WTC11 (cell line): ENCODE measurements around the gene TNFRSF6B.

Experiments used
- CREM ChIP-seq: sonication (generic); formaldehyde crosslinking; IDR thresholded peaks from 2 replicates; pipeline ENCODE4 v1.8.1; 2022; ENCODE audit warnings: mild to moderate bottlenecking, missing genetic modification reagents, moderate library complexity
- ELF4 ChIP-seq: sonication (generic); formaldehyde crosslinking; IDR thresholded peaks from 2 replicates; pipeline ENCODE4 v1.8.1; 2022; ENCODE audit warnings: low read depth, mild to moderate bottlenecking, moderate library complexity, missing genetic modification reagents
- FOXJ3 ChIP-seq: sonication (generic); formaldehyde crosslinking; IDR thresholded peaks from 2 replicates; pipeline ENCODE4 v1.9.0; 2021; ENCODE audit warnings: missing genetic modification reagents, mild to moderate bottlenecking, borderline replicate concordance
- FOXK1 ChIP-seq: sonication (generic); formaldehyde crosslinking; IDR thresholded peaks from 2 replicates; pipeline ENCODE4 v1.8.0; 2022; ENCODE audit warnings: mild to moderate bottlenecking, moderate library complexity, missing genetic modification reagents
- NR3C1 ChIP-seq: sonication (generic); formaldehyde crosslinking; conservative IDR thresholded peaks from 2 replicates; pipeline ENCODE4 v1.8.1; 2023; ENCODE audit warnings: low read depth, mild to moderate bottlenecking, missing genetic modification reagents
- RELA ChIP-seq: sonication (generic); formaldehyde crosslinking; IDR thresholded peaks from 2 replicates; pipeline ENCODE4 v1.8.1; 2022; ENCODE audit warnings: missing genetic modification reagents, mild to moderate bottlenecking, borderline replicate concordance
- ZNF317 ChIP-seq: sonication (generic); formaldehyde crosslinking; IDR thresholded peaks from 2 replicates; pipeline ENCODE4 v1.8.1; 2023; ENCODE audit warnings: low read depth, mild to moderate bottlenecking, moderate library complexity, missing genetic modification reagents, borderline replicate concordance
- TF ChIP-seq, protein P1 (sequence below): sonication (generic); formaldehyde crosslinking; IDR thresholded peaks from 2 replicates; pipeline ENCODE4 v1.8.1; 2022; ENCODE audit warnings: mild to moderate bottlenecking, missing genetic modification reagents, moderate library complexity, borderline replicate concordance
- TF ChIP-seq, protein P2 (sequence below): fragments of 200-600 bp; IDR thresholded peaks from 2 replicates; pipeline ENCODE4 v1.8.0; 2022; ENCODE audit warnings: antibody characterized with exemption
- TF ChIP-seq, protein P3 (sequence below): sonication (generic); formaldehyde crosslinking; IDR thresholded peaks from 2 replicates; pipeline ENCODE4 v1.8.1; 2023; ENCODE audit warnings: mild to moderate bottlenecking, missing genetic modification reagents, moderate library complexity

DNA sequence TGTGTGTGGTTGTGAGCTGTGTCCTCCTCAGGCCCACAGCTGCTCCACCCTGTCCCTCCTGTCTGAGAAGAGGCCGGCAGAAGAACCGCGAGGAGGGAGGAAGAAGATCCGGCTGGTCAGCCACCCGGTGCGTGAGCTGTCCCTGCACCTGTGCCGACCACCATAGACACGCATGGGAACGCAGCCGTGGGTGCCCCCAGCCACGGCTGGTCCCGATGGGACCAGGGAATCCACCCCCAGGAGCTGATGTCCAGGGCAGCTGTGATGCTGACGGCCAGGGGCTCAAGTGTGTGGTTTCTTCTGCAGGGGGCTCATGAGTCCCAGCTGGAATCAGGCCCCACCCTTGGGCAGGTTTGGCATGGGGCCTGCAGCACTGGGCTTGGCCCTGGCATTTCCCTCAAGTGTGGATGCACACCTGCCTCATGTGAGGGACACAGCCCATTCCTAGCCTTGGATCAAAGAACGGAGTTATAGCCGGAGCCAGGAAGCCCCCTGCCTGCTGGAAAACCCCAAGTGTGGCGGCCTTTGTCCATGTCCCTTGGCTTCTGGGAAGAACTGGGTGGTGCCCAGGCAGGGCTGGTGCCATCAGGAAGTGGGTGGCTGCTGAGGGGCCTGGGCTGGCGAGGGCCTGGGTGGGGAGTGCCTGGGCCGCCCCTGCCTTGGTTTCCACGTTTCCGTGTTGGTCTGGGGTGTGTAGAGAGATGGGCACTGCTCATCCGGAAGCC lies 4.6 kb upstream of the TNFRSF6B start:
- TF ChIP-seq, protein P1, sequence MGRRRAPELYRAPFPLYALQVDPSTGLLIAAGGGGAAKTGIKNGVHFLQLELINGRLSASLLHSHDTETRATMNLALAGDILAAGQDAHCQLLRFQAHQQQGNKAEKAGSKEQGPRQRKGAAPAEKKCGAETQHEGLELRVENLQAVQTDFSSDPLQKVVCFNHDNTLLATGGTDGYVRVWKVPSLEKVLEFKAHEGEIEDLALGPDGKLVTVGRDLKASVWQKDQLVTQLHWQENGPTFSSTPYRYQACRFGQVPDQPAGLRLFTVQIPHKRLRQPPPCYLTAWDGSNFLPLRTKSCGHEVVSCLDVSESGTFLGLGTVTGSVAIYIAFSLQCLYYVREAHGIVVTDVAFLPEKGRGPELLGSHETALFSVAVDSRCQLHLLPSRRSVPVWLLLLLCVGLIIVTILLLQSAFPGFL (CRISPR knock-in tag) = no peak
- TF ChIP-seq FOXJ3 (no peak), FOXK1 (CRISPR knock-in tag) (no peak), ZNF317 (no peak), ELF4 (CRISPR knock-in tag) (no peak), NR3C1 (CRISPR knock-in tag) (no peak), CREM (CRISPR knock-in tag) (no peak), RELA (no peak)
- TF ChIP-seq, protein P2, sequence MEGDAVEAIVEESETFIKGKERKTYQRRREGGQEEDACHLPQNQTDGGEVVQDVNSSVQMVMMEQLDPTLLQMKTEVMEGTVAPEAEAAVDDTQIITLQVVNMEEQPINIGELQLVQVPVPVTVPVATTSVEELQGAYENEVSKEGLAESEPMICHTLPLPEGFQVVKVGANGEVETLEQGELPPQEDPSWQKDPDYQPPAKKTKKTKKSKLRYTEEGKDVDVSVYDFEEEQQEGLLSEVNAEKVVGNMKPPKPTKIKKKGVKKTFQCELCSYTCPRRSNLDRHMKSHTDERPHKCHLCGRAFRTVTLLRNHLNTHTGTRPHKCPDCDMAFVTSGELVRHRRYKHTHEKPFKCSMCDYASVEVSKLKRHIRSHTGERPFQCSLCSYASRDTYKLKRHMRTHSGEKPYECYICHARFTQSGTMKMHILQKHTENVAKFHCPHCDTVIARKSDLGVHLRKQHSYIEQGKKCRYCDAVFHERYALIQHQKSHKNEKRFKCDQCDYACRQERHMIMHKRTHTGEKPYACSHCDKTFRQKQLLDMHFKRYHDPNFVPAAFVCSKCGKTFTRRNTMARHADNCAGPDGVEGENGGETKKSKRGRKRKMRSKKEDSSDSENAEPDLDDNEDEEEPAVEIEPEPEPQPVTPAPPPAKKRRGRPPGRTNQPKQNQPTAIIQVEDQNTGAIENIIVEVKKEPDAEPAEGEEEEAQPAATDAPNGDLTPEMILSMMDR = no peak
- TF ChIP-seq, protein P3, sequence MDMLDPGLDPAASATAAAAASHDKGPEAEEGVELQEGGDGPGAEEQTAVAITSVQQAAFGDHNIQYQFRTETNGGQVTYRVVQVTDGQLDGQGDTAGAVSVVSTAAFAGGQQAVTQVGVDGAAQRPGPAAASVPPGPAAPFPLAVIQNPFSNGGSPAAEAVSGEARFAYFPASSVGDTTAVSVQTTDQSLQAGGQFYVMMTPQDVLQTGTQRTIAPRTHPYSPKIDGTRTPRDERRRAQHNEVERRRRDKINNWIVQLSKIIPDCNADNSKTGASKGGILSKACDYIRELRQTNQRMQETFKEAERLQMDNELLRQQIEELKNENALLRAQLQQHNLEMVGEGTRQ (CRISPR knock-in tag) = no peak
